Measurements from ENCODE around the gene HGF. TPM values are rescaled to one million over a fixed set of nuclear protein-coding genes. Genes with fewer than 3 reads are reported as not detected.

The HGF gene
- total RNA-seq, 2 experiments from 2014 or later: not detected

- H3K27me3 Mint-ChIP-seq: no peaks in the 10 kb centered on the region
- no peak for ATAC-seq
- intact Hi-C loops (cut with micrococcal nuclease): no loop called here
Observed at GRCh38 chr7:81719865-81720264, 50.0 kb downstream of the HGF start.

GRCh38 chr7:81715984-81716588 is 53.8 kb downstream of the HGF start:
- no peaks in the 10 kb centered on the region for H3K36me3 Mint-ChIP-seq (ENCODE audit: low read depth)
- H3K9me3 Mint-ChIP-seq: no peaks in the 10 kb centered on the region
- no peak for DNase-seq
- no peak for ATAC-seq
- CTCF ChIA-PET: no interaction called here
- POLR2A ChIA-PET: no interaction called here
- H3K4me1 Mint-ChIP-seq (ENCODE audit: low read depth): no peaks in the 10 kb centered on the region
- no peak for TF ChIP-seq CTCF (IDR thresholded peaks at IDR 0.05)
- no peak overlapping the region for H3K4me3 Mint-ChIP-seq
- no peaks in the 10 kb centered on the region for H3K27me3 Mint-ChIP-seq
- no peak overlapping the region for H3K27ac Mint-ChIP-seq
- intact Hi-C loops (cut with micrococcal nuclease): no loop called here

More at GRCh38 chr7:81719865-81720264, 50.0 kb downstream of the HGF start:
- CTCF ChIA-PET: no interaction called here
- H3K36me3 Mint-ChIP-seq (ENCODE audit: low read depth): no peaks in the 10 kb centered on the region
- DNase-seq: no peak
- no peaks in the 10 kb centered on the region for H3K4me1 Mint-ChIP-seq (ENCODE audit: low read depth)
- H3K27ac Mint-ChIP-seq: no peak overlapping the region
- H3K4me3 Mint-ChIP-seq: no peak overlapping the region
- POLR2A ChIA-PET: no interaction called here
- TF ChIP-seq CTCF (IDR thresholded peaks at IDR 0.05): no peak
- peaks cover 2% of the 10 kb centered on the region for H3K9me3 Mint-ChIP-seq

GRCh38 chr7:81714306-81714705 is 55.5 kb downstream of the HGF start:
- Mint-ChIP-seq H3K36me3 (ENCODE audit: low read depth) (no peaks in the 10 kb centered on the region), H3K27ac (no peak overlapping the region), H3K9me3 (no peaks in the 10 kb centered on the region), H3K4me3 (no peak overlapping the region), H3K27me3 (no peaks in the 10 kb centered on the region), H3K4me1 (ENCODE audit: low read depth) (no peaks in the 10 kb centered on the region)
- ChIA-PET POLR2A (no interaction called here), CTCF (no interaction called here)
- ATAC-seq (no peak), DNase-seq (no peak)
- TF ChIP-seq CTCF (IDR thresholded peaks at IDR 0.05): no peak
- intact Hi-C loops (cut with micrococcal nuclease): no loop called here

- ChIA-PET CTCF (no interaction called here), POLR2A (no interaction called here)
- TF ChIP-seq CTCF (IDR thresholded peaks at IDR 0.05): no peak
- DNase-seq (no peak), ATAC-seq (no peak)
- H3K9me3 Mint-ChIP-seq: no peaks in the 10 kb centered on the region
- no peaks in the 10 kb centered on the region for H3K4me1 Mint-ChIP-seq (ENCODE audit: low read depth)
- H3K36me3 Mint-ChIP-seq (ENCODE audit: low read depth): no peaks in the 10 kb centered on the region
- intact Hi-C loops (cut with micrococcal nuclease): no loop called here
- H3K4me3 Mint-ChIP-seq: no peak overlapping the region
- H3K27ac Mint-ChIP-seq: no peak overlapping the region
- H3K27me3 Mint-ChIP-seq: no peaks in the 10 kb centered on the region
Observed at GRCh38 chr7:81710751-81711150, 59.1 kb downstream of the HGF start.

GRCh38 chr7:81709836-81710235 is 60.0 kb downstream of the HGF start:
- Mint-ChIP-seq H3K4me1 (ENCODE audit: low read depth) (no peaks in the 10 kb centered on the region), H3K4me3 (no peak overlapping the region), H3K27ac (no peak overlapping the region), H3K9me3 (no peaks in the 10 kb centered on the region), H3K36me3 (ENCODE audit: low read depth) (no peaks in the 10 kb centered on the region), H3K27me3 (no peaks in the 10 kb centered on the region)
- DNase-seq (no peak), ATAC-seq (no peak)
- no peak for TF ChIP-seq CTCF (IDR thresholded peaks at IDR 0.05)
- intact Hi-C loops (cut with micrococcal nuclease): no loop called here
- POLR2A ChIA-PET: no interaction called here
- CTCF ChIA-PET: no interaction called here

Measured in activated CD8-positive, alpha-beta T cell treated with anti-CD3 and anti-CD28 coated beads for 36 hours (primary cell).